Liver (tissue), 9 donors: Measurements from ENCODE around the gene UBTF. TPM values are rescaled to one million over a fixed set of nuclear protein-coding genes. Genes with fewer than 3 reads are reported as not detected.

Experiments used
- DNase-seq: peaks from one replicate; pipeline ENCODE4 v3.0.0-alpha.2; 2017; ENCODE audit warnings: low spot score
- H3K27ac ChIP-seq, 2 donors: one replicate each; pipeline ENCODE4 v1.7.0; 2013; ENCODE audit warnings: inconsistent platforms in 2 of 2, low read length in 2 of 2, control low read depth in 1 of 2, low read depth in 1 of 2, mild to moderate bottlenecking in 1 of 2
- H3K27me3 ChIP-seq, 4 donors: one replicate each; pipeline versions ENCODE4 v1.6.1 to v1.7.0; 2013; ENCODE audit warnings: low read length in 3 of 4, inconsistent platforms in 1 of 4, mild to moderate bottlenecking in 1 of 4, moderate library complexity in 1 of 4; ENCODE audit not compliant: control insufficient read depth in 4 of 4, insufficient read depth in 4 of 4
- H3K36me3 ChIP-seq, 4 donors: one replicate each; pipeline versions ENCODE4 v1.6.1 to v1.7.0; 2013; ENCODE audit warnings: low read length in 3 of 4, mild to moderate bottlenecking in 3 of 4, low read depth in 1 of 4, moderate library complexity in 1 of 4; ENCODE audit not compliant: control insufficient read depth in 4 of 4, insufficient read depth in 3 of 4
- H3K4me1 ChIP-seq, 4 donors: one replicate each; pipeline versions ENCODE4 v1.6.1 to v1.7.0; 2013; ENCODE audit warnings: low read length in 3 of 4, mild to moderate bottlenecking in 3 of 4, moderate library complexity in 1 of 4; ENCODE audit not compliant: control insufficient read depth in 4 of 4, insufficient read depth in 4 of 4
- H3K4me3 ChIP-seq, 3 donors: one replicate each; pipeline versions ENCODE4 v1.6.1 to v1.7.0; 2013; ENCODE audit warnings: low read length in 3 of 3, control low read depth in 1 of 3, low read depth in 1 of 3, mild to moderate bottlenecking in 1 of 3
- H3K9ac ChIP-seq, 2 donors: one replicate each; pipeline ENCODE4 v1.7.0; 2013; ENCODE audit warnings: low read length in 2 of 2, mild to moderate bottlenecking in 2 of 2, moderate library complexity in 2 of 2, control low read depth in 1 of 2, low read depth in 1 of 2
- H3K9me3 ChIP-seq, 4 donors: one replicate each; pipeline versions ENCODE4 v1.6.1 to v1.7.0; 2013; ENCODE audit warnings: low read length in 3 of 4; ENCODE audit not compliant: control insufficient read depth in 4 of 4
- EGR1 ChIP-seq, 2 donors: IDR thresholded peaks; 2 replicates each; pipeline ENCODE4 v1.6.1; 2016 to 2018; ENCODE audit warnings: antibody characterized with exemption in 2 of 2, low read depth in 2 of 2
- FOXA1 ChIP-seq: IDR thresholded peaks from 2 replicates; pipeline ENCODE4 v1.6.1; 2016; ENCODE audit warnings: antibody characterized with exemption
- FOXA2 ChIP-seq: IDR thresholded peaks from 2 replicates; pipeline ENCODE4 v1.6.1; 2016; ENCODE audit warnings: antibody characterized with exemption
- GABPA ChIP-seq, 2 donors: IDR thresholded peaks in 1 of 2; conservative IDR thresholded peaks in 1 of 2; 2 replicates each; pipeline ENCODE4 v1.6.1; 2016; ENCODE audit warnings: antibody characterized with exemption in 2 of 2, mild to moderate bottlenecking in 1 of 2, moderate library complexity in 1 of 2
- HNF4A ChIP-seq, 2 donors: conservative IDR thresholded peaks; 2 replicates each; pipeline ENCODE4 v1.6.1; 2016; ENCODE audit warnings: antibody characterized with exemption in 2 of 2, mild to moderate bottlenecking in 2 of 2
- JUND ChIP-seq, 2 donors: IDR thresholded peaks; 2 replicates each; pipeline ENCODE4 v1.6.1; 2016; ENCODE audit warnings: antibody characterized with exemption in 2 of 2
- NR2F2 ChIP-seq: IDR thresholded peaks from 2 replicates; pipeline ENCODE4 v1.6.1; 2016; ENCODE audit warnings: antibody characterized with exemption
- RAD21 ChIP-seq, 2 donors: IDR thresholded peaks; 2 replicates each; pipeline ENCODE4 v1.6.1; 2016; ENCODE audit warnings: antibody characterized with exemption in 2 of 2, mild to moderate bottlenecking in 2 of 2
- RXRA ChIP-seq, 2 donors: IDR thresholded peaks; 2 replicates each; pipeline ENCODE4 v1.6.1; 2017 to 2018; ENCODE audit warnings: antibody characterized with exemption in 2 of 2, mild to moderate bottlenecking in 1 of 2
- SP1 ChIP-seq: IDR thresholded peaks from 2 replicates; pipeline ENCODE4 v1.6.1; 2018; ENCODE audit warnings: antibody characterized with exemption, mild to moderate bottlenecking
- YY1 ChIP-seq: IDR thresholded peaks from 2 replicates; pipeline ENCODE4 v1.6.1; 2016; ENCODE audit warnings: antibody characterized with exemption, mild to moderate bottlenecking
- WGBS: extraction: QIAGEN DNeasy Blood & Tissue Kit; methylation state at CpG from one replicate; pipeline ENCODE4 v1.1.7; 2013; 5-methylcytosine and 5-hydroxymethylcytosine counted together
- polyA plus RNA-seq, 2 donors: library from polyadenylated mRNA; stranded (reverse) in 1 of 2; unstranded in 1 of 2; fragments of 200-250 nt in 1 of 2; fragments of >200 nt in 1 of 2; fragmentation: Nextera tagmentation in 1 of 2; extraction: Ambion mirVana in 1 of 2; gene quantifications; one replicate each; pipeline versions ENCODE4 v1.2.1 to v1.2.3, GENCODE V29; 2013 to 2015
- total RNA-seq, 2 donors: library from RNA; depleted of rRNA; stranded (reverse); fragments of >200 nt; gene quantifications; one replicate each; pipeline ENCODE4 v1.2.3, GENCODE V29; 2014
- TF ChIP-seq, protein P1 (sequence below): fragments of 150-350 bp; IDR thresholded peaks from 2 replicates; pipeline ENCODE4 v1.5.1; 2017; ENCODE audit warnings: improper control_type of control experiment, low read depth, low read length; ENCODE audit not compliant: missing input control
- TF ChIP-seq, protein P2 (sequence below): IDR thresholded peaks from 2 replicates; pipeline ENCODE4 v1.6.1; 2016; ENCODE audit warnings: antibody characterized with exemption
- TF ChIP-seq, protein P3 (sequence below): IDR thresholded peaks from 2 replicates; pipeline ENCODE4 v1.6.1; 2016; ENCODE audit warnings: antibody characterized with exemption, mild to moderate bottlenecking
- TF ChIP-seq, protein P4 (sequence below): IDR thresholded peaks from 2 replicates; pipeline ENCODE4 v1.6.1; 2016; ENCODE audit warnings: antibody characterized with exemption
- donor health status: healthy.
- donor health status: healthy.
- donor health status: healthy.
- donor health status: healthy.
- donor health status: healthy.

Gene UBTF, protein sequence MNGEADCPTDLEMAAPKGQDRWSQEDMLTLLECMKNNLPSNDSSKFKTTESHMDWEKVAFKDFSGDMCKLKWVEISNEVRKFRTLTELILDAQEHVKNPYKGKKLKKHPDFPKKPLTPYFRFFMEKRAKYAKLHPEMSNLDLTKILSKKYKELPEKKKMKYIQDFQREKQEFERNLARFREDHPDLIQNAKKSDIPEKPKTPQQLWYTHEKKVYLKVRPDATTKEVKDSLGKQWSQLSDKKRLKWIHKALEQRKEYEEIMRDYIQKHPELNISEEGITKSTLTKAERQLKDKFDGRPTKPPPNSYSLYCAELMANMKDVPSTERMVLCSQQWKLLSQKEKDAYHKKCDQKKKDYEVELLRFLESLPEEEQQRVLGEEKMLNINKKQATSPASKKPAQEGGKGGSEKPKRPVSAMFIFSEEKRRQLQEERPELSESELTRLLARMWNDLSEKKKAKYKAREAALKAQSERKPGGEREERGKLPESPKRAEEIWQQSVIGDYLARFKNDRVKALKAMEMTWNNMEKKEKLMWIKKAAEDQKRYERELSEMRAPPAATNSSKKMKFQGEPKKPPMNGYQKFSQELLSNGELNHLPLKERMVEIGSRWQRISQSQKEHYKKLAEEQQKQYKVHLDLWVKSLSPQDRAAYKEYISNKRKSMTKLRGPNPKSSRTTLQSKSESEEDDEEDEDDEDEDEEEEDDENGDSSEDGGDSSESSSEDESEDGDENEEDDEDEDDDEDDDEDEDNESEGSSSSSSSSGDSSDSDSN
- 10 to 100 TPM; 27.2 to 39.6 TPM for total RNA-seq
- polyA plus RNA-seq = 10 to 100 TPM; 12.5 to 20.6 TPM

DNA sequence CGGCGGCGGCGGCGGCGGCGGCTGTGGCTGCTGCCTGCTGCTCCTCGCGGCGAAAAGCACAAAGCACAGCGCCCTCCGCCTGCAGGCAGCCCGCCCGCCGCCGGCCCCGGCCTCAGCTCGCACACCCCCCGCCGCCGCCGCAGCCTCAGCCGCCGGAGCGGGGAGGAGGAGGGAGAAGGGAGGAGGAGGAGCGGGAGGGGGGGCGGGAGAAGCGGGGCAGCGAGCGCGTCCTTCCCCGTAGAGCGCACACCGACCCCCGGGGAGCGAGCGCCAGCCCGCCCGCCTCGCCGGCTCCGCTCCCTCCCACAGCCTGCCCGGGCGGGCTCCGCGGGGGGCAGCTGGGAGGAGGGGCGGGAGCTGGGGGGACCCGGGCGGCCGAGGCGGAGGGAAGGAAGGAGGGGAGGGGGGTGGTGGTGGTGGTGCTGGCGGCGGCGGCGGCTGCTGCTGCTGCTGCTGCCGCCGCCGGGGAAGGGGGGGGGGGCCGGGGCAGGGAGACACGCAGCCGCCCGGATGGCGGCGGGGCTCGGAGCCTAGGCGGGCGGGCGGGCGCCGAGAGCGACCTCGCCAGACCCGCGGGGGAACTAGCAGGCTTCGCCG is at the start of gene UBTF:
Gene UBTF (minus strand): TSS at position 60 of the 597 bp plus-strand sequence. CDS start 1,446 bp downstream, outside the sequence.
- H3K4me1 ChIP-seq = peaks cover 17 to 45% (median 39%) of the 10 kb centered on the region in 4 donors
- H3K9ac ChIP-seq = peak within 1 kb of the TSS; percentile 66 to 80
- DNase-seq = peak; percentile 71
- TF ChIP-seq YY1 (no peak), JUND (IDR thresholded peaks at IDR 0.05) (no peak), GABPA (IDR thresholded peaks at IDR 0.05 in 1 of 2, conservative IDR thresholded peaks at IDR 0.05 in 1 of 2) (no peak), FOXA2 (no peak), EGR1 (IDR thresholded peaks at IDR 0.05; ENCODE audit: low read depth in 2 of 2) (no peak)
- TF ChIP-seq, protein P1, sequence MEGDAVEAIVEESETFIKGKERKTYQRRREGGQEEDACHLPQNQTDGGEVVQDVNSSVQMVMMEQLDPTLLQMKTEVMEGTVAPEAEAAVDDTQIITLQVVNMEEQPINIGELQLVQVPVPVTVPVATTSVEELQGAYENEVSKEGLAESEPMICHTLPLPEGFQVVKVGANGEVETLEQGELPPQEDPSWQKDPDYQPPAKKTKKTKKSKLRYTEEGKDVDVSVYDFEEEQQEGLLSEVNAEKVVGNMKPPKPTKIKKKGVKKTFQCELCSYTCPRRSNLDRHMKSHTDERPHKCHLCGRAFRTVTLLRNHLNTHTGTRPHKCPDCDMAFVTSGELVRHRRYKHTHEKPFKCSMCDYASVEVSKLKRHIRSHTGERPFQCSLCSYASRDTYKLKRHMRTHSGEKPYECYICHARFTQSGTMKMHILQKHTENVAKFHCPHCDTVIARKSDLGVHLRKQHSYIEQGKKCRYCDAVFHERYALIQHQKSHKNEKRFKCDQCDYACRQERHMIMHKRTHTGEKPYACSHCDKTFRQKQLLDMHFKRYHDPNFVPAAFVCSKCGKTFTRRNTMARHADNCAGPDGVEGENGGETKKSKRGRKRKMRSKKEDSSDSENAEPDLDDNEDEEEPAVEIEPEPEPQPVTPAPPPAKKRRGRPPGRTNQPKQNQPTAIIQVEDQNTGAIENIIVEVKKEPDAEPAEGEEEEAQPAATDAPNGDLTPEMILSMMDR = no peak
- TF ChIP-seq, protein P2, sequence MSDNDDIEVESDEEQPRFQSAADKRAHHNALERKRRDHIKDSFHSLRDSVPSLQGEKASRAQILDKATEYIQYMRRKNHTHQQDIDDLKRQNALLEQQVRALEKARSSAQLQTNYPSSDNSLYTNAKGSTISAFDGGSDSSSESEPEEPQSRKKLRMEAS = no peak
- under 1% methylated on average over 76 of the region's 76 CpGs for WGBS
- peaks cover 7 to 21% (median 18%) of the 10 kb centered on the region in 4 donors for H3K36me3 ChIP-seq
- peak within 1 kb of the TSS; percentile 93 to 94 for H3K27ac ChIP-seq
- H3K9me3 ChIP-seq = no peaks in the 10 kb centered on the region
- H3K27me3 ChIP-seq = no peaks in the 10 kb centered on the region
- H3K4me3 ChIP-seq = peak within 1 kb of the TSS; percentile 64 to 93 (median 76)

DNA sequence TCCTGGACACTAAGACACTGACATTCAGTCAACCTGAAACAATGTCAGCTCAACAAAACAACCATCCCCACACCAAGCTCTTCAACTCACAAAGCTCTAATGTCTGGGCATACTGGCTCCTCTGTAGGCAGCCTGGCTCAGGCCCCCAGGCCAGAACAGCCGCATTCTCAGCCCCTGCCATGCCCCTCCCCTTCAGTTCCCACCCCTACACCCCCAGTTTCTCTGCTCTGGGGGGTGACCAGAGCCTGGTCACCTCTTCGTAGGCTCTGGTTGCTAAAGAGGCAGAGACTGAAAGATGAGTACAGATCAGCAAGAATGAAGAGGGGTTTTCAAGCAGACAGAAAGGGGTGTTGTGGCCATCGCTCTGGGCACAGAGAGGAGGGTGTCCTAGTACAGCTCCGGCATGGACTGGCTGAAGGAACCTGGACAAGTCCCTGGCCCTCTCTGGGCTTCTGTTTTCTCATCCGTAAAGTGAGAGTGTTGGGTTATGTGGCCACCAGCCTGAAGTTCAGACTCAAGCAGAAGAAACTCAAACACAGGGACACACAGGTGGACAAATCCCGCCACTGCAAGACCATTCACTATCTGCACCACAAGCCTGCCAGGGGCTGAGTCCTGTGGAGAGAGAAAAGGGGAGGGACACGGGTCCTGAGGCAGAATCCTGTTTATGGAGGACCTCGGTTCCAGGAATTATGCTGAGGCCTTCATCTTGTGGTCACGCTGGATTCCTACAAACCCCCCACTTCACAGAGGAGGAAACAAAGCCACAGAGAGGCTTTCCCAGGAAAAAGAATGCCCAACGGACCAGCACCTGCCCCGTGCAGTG is 49.4 kb upstream of the UBTF start:
- Histone ChIP-seq H3K4me1 (no peaks in the 10 kb centered on the region), H3K27me3 (no peaks in the 10 kb centered on the region), H3K27ac (no peak overlapping the region), H3K4me3 (no peak overlapping the region), H3K36me3 (no peaks in the 10 kb centered on the region), H3K9me3 (no peaks in the 10 kb centered on the region), H3K9ac (no peak overlapping the region)
- WGBS = 86% methylated on average over 11 of the region's 11 CpGs
- peak; percentile 60 for DNase-seq
- TF ChIP-seq NR2F2 (no peak), FOXA1 (no peak), GABPA (IDR thresholded peaks at IDR 0.05 in 1 of 2, conservative IDR thresholded peaks at IDR 0.05 in 1 of 2) (no peak), EGR1 (IDR thresholded peaks at IDR 0.05; ENCODE audit: low read depth in 2 of 2) (no peak), SP1 (no peak), FOXA2 (no peak), JUND (IDR thresholded peaks at IDR 0.05) (no peak), HNF4A (conservative IDR thresholded peaks at IDR 0.05) (no peak), RXRA (IDR thresholded peaks at IDR 0.05) (no peak), YY1 (no peak), RAD21 (IDR thresholded peaks at IDR 0.05) (no peak)
- TF ChIP-seq, protein P3, sequence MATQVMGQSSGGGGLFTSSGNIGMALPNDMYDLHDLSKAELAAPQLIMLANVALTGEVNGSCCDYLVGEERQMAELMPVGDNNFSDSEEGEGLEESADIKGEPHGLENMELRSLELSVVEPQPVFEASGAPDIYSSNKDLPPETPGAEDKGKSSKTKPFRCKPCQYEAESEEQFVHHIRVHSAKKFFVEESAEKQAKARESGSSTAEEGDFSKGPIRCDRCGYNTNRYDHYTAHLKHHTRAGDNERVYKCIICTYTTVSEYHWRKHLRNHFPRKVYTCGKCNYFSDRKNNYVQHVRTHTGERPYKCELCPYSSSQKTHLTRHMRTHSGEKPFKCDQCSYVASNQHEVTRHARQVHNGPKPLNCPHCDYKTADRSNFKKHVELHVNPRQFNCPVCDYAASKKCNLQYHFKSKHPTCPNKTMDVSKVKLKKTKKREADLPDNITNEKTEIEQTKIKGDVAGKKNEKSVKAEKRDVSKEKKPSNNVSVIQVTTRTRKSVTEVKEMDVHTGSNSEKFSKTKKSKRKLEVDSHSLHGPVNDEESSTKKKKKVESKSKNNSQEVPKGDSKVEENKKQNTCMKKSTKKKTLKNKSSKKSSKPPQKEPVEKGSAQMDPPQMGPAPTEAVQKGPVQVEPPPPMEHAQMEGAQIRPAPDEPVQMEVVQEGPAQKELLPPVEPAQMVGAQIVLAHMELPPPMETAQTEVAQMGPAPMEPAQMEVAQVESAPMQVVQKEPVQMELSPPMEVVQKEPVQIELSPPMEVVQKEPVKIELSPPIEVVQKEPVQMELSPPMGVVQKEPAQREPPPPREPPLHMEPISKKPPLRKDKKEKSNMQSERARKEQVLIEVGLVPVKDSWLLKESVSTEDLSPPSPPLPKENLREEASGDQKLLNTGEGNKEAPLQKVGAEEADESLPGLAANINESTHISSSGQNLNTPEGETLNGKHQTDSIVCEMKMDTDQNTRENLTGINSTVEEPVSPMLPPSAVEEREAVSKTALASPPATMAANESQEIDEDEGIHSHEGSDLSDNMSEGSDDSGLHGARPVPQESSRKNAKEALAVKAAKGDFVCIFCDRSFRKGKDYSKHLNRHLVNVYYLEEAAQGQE = no peak
- TF ChIP-seq, protein P4, sequence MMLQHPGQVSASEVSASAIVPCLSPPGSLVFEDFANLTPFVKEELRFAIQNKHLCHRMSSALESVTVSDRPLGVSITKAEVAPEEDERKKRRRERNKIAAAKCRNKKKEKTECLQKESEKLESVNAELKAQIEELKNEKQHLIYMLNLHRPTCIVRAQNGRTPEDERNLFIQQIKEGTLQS = no peak
- TF ChIP-seq, protein P1 = no peak
